OCI-LY1 (cell line): ENCODE measurements around the gene NIFK.

ENCODE experiments used
- H2AFZ ChIP-seq: fragments of 200-600 bp; sonication (generic), shearing (Covaris generic); 2 replicates; pipeline ENCODE4 v1.6.0; 2014; ENCODE audit warnings: antibody characterized with exemption, mild to moderate bottlenecking, low read length
- H3F3A ChIP-seq: fragments of 200-600 bp; sonication (generic), shearing (Covaris generic); 2 replicates; pipeline ENCODE4 v1.6.0; 2014; ENCODE audit warnings: mild to moderate bottlenecking, antibody characterized with exemption, low read length, moderate library complexity; ENCODE audit not compliant: insufficient read depth
- H3K27ac ChIP-seq: fragments of 200-600 bp; sonication (generic); 2 replicates; pipeline ENCODE4 v1.5.1; 2014; ENCODE audit warnings: low read length, mixed run types, mild to moderate bottlenecking, low read depth; ENCODE audit not compliant: poor library complexity, severe bottlenecking
- H3K27me3 ChIP-seq: fragments of 200-600 bp; sonication (generic); 2 replicates; pipeline ENCODE4 v1.6.0; 2014; ENCODE audit warnings: antibody characterized with exemption, mild to moderate bottlenecking, low read length, moderate library complexity; ENCODE audit not compliant: insufficient read depth
- H3K36me3 ChIP-seq: fragments of 200-600 bp; sonication (generic); 2 replicates; pipeline ENCODE4 v1.6.1; 2014; ENCODE audit warnings: mild to moderate bottlenecking, antibody characterized with exemption, low read length, moderate library complexity, mixed read lengths; ENCODE audit not compliant: insufficient read depth
- H3K4me1 ChIP-seq: fragments of 200-600 bp; sonication (generic); 2 replicates; pipeline ENCODE4 v1.5.1; 2014; ENCODE audit warnings: mild to moderate bottlenecking, low read length, moderate library complexity; ENCODE audit not compliant: insufficient read depth, severe bottlenecking
- H3K4me2 ChIP-seq: fragments of 200-600 bp; sonication (generic), shearing (Covaris generic); 2 replicates; pipeline ENCODE4 v1.6.1; 2014; ENCODE audit warnings: low read length
- H3K4me3 ChIP-seq: fragments of 200-600 bp; sonication (generic); 2 replicates; pipeline ENCODE4 v1.5.1; 2014; ENCODE audit warnings: low read length, low read depth, mild to moderate bottlenecking, mixed read lengths; ENCODE audit not compliant: poor library complexity, severe bottlenecking
- H3K79me2 ChIP-seq: fragments of 200-600 bp; shearing (Covaris generic); 2 replicates; pipeline ENCODE4 v1.6.1; 2016; ENCODE audit warnings: mixed run types, low read length, mixed read lengths; ENCODE audit not compliant: insufficient read depth
- H3K9ac ChIP-seq: fragments of 200-600 bp; sonication (generic), shearing (Covaris generic); 2 replicates; pipeline ENCODE4 v1.6.1; 2014; ENCODE audit warnings: mild to moderate bottlenecking, low read length, mixed read lengths
- H3K9me2 ChIP-seq: fragments of 200-600 bp; sonication (generic), shearing (Covaris generic); 2 replicates; pipeline ENCODE4 v1.6.1; 2014; ENCODE audit warnings: low read depth, mild to moderate bottlenecking, low read length, mixed read lengths
- H3K9me3 ChIP-seq: fragments of 200-600 bp; shearing (Covaris generic); 2 replicates; pipeline ENCODE4 v1.6.1; 2014; ENCODE audit warnings: low read length, mixed read lengths
- H4K20me1 ChIP-seq: fragments of 200-600 bp; sonication (generic), shearing (Covaris generic); 2 replicates; pipeline ENCODE4 v1.6.0; 2016; ENCODE audit warnings: mild to moderate bottlenecking, low read length; ENCODE audit not compliant: insufficient read depth
- EZH2 ChIP-seq: fragments of 200-600 bp; sonication (generic), shearing (Covaris generic); IDR thresholded peaks from 2 replicates; pipeline ENCODE4 v1.8.0; 2017; ENCODE audit warnings: borderline replicate concordance, mixed run types, mild to moderate bottlenecking, antibody characterized with exemption, low read length, moderate library complexity, mixed read lengths
- TF ChIP-seq, protein P1 (sequence below): fragments of 200-600 bp; sonication (generic), shearing (Covaris generic); IDR thresholded peaks from 2 replicates; pipeline ENCODE4 v1.5.1; 2017; ENCODE audit warnings: mild to moderate bottlenecking, antibody characterized with exemption, low read length, moderate library complexity, mixed read lengths

The NIFK gene

DNA sequence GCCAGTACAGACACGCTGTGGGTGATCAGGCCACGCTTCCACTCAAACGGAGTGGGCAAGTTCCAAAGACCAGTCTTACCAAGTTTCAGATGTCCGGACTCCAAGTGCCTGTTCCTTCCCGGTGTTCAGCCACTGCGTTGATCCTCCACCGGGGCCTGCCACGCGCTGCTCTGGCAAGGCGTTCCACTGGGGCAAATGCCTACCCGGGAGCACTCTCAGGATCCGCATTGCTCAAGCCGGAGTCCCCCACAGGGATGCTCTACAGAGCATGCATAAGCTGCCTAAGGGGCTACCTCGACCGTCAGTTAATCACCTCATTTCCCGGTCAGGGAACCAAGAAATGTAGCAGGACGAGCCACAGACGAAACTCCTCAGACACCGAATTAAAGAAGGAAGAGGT lies 50.5 kb downstream of the NIFK start:
- no peak overlapping the region for H3K4me3 ChIP-seq

DNA sequence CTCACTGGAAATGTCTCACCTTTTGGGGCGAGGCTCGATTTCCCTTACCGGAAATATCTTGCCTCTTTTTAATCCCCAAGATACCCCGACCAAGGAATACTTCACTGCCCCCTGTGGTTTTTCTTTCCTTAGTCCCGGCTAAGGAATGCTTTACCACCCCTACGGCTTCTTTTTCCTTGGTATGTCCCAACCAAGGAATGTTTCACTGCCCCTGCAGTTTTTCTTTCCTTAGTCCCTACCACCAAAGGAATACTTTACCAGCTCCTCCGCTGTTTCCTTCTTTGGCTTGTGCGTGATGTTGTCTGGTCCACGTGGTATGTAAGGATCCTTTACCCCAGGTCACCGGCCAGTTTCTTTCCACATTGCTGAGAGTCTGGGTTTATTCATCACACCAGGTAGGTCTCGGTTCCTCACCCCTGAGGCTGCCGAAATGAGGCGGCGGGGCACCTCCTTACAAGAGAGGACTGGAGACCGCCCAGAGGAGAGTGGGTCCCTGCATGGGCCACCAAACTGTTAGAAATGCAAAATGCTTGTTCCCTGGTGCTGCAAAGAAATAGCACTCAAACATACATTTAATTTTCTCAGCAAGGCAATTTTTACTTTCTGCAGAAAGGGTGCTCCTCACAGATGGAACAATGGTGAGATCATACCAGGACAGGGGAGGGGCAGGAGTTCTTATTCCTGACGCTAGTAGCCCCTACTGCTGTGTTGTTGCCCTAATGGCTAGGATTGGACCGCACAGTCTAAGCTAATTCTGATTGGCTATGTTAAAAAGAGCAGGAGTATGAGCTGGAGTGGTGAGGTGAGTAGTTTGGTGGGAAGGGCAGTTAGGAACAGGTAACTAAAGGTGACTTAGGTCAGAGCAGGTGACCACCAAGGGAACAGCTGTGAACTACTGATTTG lies 54.0 kb downstream of the NIFK start:
- Histone ChIP-seq H3K4me3 (no peak overlapping the region), H3K9ac (no peak overlapping the region), H3K27me3 (no peaks in the 10 kb centered on the region), H3K36me3 (no peaks in the 10 kb centered on the region), H3K9me2 (no peaks in the 10 kb centered on the region), H3F3A (0 out of 2 replicates have a peak, but pooled peaks cover 3% of the 10 kb centered on the region), H3K79me2 (no peaks in the 10 kb centered on the region), H3K9me3 (peaks cover 12% of the 10 kb centered on the region), H2AFZ (no peak overlapping the region), H3K27ac (no peak overlapping the region), H3K4me2 (no peak overlapping the region), H4K20me1 (no peaks in the 10 kb centered on the region), H3K4me1 (no peaks in the 10 kb centered on the region)
- TF ChIP-seq EZH2, result no peak
- TF ChIP-seq, protein P1, sequence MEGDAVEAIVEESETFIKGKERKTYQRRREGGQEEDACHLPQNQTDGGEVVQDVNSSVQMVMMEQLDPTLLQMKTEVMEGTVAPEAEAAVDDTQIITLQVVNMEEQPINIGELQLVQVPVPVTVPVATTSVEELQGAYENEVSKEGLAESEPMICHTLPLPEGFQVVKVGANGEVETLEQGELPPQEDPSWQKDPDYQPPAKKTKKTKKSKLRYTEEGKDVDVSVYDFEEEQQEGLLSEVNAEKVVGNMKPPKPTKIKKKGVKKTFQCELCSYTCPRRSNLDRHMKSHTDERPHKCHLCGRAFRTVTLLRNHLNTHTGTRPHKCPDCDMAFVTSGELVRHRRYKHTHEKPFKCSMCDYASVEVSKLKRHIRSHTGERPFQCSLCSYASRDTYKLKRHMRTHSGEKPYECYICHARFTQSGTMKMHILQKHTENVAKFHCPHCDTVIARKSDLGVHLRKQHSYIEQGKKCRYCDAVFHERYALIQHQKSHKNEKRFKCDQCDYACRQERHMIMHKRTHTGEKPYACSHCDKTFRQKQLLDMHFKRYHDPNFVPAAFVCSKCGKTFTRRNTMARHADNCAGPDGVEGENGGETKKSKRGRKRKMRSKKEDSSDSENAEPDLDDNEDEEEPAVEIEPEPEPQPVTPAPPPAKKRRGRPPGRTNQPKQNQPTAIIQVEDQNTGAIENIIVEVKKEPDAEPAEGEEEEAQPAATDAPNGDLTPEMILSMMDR, result no peak

More for the DNA sequence above, 50.5 kb downstream of the NIFK start:
- TF ChIP-seq, protein P1, result no peak
- TF ChIP-seq EZH2, result no peak
- no peaks in the 10 kb centered on the region for H4K20me1 ChIP-seq
- H2AFZ ChIP-seq, result no peak overlapping the region
- no peaks in the 10 kb centered on the region for H3F3A ChIP-seq
- no peak overlapping the region for H3K4me2 ChIP-seq
- peaks cover 12% of the 10 kb centered on the region for H3K9me3 ChIP-seq
- no peaks in the 10 kb centered on the region for H3K79me2 ChIP-seq
- H3K27me3 ChIP-seq, result no peaks in the 10 kb centered on the region; the same call in 1 of the 2 replicates
- no peaks in the 10 kb centered on the region for H3K36me3 ChIP-seq
- H3K9me2 ChIP-seq, result no peaks in the 10 kb centered on the region
- H3K4me1 ChIP-seq, result no peaks in the 10 kb centered on the region
- no peak overlapping the region for H3K9ac ChIP-seq
- H3K27ac ChIP-seq, result no peak overlapping the region

DNA sequence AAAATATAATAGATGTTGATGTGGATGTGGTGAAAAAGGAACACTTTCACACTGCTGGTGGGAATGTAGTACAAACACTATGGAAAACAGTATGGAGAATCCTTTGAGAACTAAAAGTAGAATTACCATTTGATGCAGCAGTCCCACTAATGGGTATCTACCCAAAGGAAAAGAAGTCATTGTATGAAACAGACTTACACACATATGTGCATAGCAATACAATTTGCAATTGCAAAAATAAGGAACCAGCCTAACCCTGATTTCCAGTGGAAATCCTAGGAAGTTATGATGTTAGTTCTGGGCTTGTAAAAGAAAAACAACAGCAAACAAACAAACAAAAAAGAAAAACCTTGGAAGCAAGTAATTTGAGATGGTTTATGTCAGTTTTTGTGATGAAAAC lies 58.8 kb downstream of the NIFK start:
- no peaks in the 10 kb centered on the region for H3K9me2 ChIP-seq
- no peaks in the 10 kb centered on the region for H3K27me3 ChIP-seq
- H3K4me3 ChIP-seq, result no peak overlapping the region
- no peak overlapping the region for H2AFZ ChIP-seq
- no peaks in the 10 kb centered on the region for H4K20me1 ChIP-seq
- no peak overlapping the region for H3K4me2 ChIP-seq
- TF ChIP-seq, protein P1, result no peak
- no peak for TF ChIP-seq EZH2
- H3K79me2 ChIP-seq, result no peaks in the 10 kb centered on the region
- H3K9ac ChIP-seq, result no peak overlapping the region
- no peaks in the 10 kb centered on the region for H3K36me3 ChIP-seq
- peaks cover 15% of the 10 kb centered on the region for H3K9me3 ChIP-seq
- H3K27ac ChIP-seq, result no peak overlapping the region
- H3F3A ChIP-seq, result 0 out of 2 replicates have a peak, but pooled peaks cover 3% of the 10 kb centered on the region
- no peaks in the 10 kb centered on the region for H3K4me1 ChIP-seq
